Skin epidermis (tissue), 12 donors: ENCODE measurements around the gene MSX1.
A peak's percentile ranks its signal among the peaks of the same experiment; 100 is the strongest.

Experiments used
- H3K27ac ChIP-seq, 21 experiments: fragments of 200-600 bp; sonication (generic) in 11 of 21; one replicate each; pipeline ENCODE4 v1.5.0; 2020; ENCODE audit warnings: mild to moderate bottlenecking in 3 of 21, inconsistent platforms in 2 of 21, moderate library complexity in 2 of 21
- H3K4me3 ChIP-seq, 7 experiments: fragments of 200-600 bp; sonication (generic) in 2 of 7; one replicate each; pipeline ENCODE4 v1.5.0; 2020; ENCODE audit warnings: inconsistent platforms in 2 of 7, mild to moderate bottlenecking in 2 of 7, moderate library complexity in 1 of 7

The MSX1 gene

DNA sequence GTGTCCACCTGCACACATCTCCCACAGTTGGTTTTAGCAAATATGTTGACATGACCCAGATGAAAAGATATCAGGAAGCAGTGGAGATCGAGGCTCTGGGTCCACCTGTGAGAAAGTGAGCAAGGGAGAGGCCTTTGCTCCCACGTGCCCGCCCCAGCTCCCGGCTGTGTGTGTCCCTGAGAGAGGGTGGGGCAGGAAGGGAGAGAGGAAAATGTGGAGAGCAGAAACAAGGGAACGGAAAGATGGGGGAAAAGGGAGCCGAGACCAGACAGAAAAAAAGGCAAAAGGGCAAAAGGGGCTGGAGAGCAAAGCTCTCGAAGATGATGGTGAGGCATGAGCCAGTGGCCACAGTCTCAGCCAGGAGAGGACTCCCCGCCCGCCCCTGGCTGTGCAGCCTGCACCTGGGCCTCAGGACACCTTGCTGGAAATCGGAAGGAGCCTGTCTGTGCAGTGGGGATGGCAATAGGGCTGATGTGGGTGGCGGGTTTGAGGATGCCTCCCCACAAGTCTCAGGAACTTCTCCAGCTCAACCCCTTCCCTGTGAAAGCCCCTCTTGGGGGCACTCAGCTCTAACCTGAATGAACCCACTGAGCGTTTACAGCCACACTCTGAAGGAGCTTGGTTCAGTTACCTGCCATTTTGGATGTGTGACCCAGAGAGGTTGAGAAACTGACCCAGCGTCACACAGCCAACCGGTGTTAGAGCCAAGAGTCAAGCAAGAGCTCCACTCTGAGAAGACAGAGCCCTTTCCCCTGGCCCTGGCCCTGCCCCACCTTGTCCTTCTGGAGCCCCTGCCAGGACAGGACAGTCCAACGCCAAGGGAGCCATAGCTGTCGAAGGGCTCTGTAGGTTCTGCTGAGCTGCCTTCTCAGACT, 20.3 kb upstream of the MSX1 start:
- no peak overlapping the region for H3K27ac ChIP-seq

GRCh38 chr4:4840351-4840750, 19.1 kb upstream of the MSX1 start:
- no peak overlapping the region for H3K27ac ChIP-seq
- H3K4me3 ChIP-seq: no peak overlapping the region

More for the DNA sequence above, 20.3 kb upstream of the MSX1 start:
- H3K4me3 ChIP-seq: no peak overlapping the region

DNA sequence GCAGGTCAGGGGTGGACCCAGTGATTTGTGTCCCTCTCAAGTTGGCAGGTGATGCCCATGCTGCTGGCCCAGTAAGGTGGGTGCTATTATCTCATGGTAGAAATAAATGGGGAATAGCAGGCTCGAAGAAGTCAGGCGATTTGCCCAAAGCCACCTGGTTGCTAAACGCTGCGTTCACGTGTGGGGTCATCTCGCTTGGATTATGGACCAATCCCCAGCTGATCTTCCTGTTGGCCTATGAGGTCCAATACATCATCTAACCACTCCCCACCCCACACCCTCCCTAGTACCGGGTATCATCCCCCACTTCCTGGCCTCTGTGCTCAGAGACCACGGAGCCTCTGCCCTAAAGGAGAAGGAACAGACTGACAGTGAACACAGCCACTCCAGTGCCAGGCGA, 18.3 kb upstream of the MSX1 start:
- no peak overlapping the region for H3K27ac ChIP-seq
- H3K4me3 ChIP-seq: no peak overlapping the region

DNA sequence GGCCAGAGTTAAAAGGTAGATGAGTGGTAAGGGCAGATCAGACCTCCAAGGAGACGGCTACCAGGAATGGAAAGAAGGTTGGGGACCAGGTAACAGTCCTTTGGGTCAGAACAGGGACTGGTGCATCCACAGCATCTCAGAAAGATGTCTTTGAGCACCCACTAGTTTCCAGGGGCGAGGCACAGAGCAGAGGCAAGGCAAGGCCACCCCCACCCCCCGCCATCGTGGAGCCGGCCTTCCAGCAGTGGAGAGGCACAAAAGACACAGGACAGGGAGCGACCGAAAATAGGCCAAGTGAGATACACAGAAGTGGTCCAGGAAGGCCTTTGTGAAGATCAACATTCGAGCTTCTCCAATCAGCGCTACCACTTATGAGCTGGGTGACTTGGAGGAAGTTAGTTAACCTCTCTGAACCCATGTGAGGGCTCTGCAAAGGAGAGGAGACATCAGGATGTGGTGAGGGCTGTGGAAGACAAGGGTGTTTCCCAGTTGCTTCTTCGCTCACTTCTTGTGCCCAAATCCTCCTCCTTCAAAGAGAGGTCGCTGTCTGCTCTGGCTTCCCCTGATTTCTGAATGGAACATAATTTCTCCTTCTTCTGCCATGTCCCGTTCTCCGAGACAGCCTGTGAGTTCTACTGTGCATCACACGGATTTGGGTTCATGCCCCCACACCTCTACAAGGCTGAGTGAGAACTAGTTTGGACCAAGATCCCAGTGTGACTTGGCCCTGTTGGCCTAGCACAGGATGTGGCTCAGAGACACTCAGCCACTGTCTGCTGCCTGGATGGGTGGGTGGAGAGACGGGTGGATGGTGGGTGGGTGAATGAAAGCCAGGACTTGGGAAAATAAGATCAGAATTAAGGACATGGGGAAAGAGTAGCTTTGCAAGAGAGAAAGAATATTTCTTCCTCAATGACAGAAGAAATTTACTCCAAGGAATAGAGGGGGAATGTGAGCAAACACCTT, 16.7 kb upstream of the MSX1 start:
- Histone ChIP-seq H3K27ac (no peak overlapping the region), H3K4me3 (no peak overlapping the region)

DNA sequence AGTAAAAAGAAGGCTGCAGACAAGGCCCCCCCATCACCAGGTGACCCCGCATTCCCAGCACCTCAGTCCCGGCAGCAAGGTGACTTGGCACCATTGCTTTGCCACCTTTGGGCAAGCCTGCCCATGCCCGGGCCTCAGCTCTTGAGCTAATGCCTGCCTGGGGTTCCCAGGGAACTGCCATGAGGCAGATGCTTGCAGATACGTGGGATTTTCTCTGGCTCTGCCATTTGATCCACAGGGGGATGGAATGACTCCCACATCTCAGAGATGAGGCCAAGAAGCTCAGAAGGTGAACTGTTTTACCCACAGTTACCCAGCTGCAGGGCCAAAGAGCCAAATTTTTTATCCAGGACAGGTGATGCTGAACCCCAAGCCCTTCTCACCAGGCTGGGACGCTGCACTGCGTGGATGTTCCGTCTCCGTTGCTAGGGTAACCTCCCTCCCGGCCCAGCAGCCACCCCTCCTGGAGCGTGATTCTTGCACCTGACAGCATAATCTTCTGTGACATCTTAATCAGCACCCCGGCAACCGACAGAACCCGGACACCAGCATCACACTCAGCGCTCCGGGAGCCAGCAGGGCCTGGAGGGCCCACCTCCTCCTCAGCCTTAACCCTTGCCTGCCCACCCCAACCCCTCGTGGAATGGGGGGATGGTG, 15.7 kb upstream of the MSX1 start:
- no peak overlapping the region for H3K27ac ChIP-seq
- H3K4me3 ChIP-seq: no peak overlapping the region

DNA sequence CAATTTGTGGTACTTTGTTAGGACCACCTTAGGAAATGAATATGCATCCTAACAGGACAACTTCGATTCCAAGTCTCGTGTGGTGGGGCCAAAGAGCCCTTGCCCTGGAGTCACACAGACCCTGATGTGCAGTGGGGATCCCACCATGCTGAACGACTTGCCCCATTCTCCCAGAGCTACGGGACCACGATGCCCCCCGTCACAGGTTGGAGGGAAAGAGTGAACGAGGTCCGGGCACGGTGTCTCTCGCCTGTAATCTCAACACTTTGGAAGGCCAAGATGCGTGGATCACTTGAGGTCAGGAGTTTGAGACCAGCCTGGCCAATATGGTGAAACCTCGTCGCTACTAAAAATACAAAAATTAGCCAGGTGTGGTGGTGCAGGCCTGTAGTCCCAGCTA, 14.4 kb upstream of the MSX1 start:
- H3K4me3 ChIP-seq: no peak overlapping the region
- H3K27ac ChIP-seq: no peak overlapping the region

DNA sequence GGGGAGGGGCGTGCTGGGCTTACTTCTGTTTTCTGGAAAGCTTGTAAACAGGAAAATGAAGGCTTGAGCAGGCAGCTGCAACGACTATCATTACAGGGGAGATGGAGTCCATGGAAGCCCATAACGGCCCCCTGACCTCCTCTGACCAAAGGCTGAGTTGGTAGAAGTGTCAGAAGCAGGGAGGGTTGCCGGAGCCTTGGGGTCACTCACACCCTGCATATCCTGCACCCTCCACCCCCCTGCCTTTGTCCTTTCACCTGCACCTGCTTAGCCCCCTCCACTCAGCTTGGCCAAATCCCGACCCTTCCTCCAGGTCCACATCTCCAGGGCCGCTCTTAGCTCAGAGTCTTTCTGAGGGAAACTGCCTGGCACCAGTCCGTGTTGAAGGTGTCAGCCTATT, 12.5 kb upstream of the MSX1 start:
- Histone ChIP-seq H3K27ac (no peak overlapping the region), H3K4me3 (no peak overlapping the region)

DNA sequence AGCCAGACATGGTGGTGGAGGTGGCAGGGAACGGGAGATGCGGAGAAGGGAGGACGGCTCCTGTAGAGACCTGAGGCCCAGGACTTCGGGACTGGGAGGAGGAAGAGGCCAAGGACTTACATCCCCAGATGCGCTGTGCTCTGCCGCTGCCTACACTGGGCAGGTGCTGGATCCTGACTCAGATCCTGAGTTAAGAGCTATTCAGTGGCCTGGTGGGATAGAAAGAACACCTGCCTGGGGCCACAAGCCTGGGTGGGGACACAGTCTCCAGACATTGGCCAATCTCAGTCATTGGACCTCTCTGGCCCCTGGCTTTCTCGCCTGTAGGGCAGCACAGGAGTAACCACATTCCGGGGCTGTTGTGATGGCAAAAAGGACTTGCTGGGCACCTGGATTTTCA, 10.9 kb upstream of the MSX1 start:
- Histone ChIP-seq H3K27ac (no peak overlapping the region), H3K4me3 (no peak overlapping the region)

DNA sequence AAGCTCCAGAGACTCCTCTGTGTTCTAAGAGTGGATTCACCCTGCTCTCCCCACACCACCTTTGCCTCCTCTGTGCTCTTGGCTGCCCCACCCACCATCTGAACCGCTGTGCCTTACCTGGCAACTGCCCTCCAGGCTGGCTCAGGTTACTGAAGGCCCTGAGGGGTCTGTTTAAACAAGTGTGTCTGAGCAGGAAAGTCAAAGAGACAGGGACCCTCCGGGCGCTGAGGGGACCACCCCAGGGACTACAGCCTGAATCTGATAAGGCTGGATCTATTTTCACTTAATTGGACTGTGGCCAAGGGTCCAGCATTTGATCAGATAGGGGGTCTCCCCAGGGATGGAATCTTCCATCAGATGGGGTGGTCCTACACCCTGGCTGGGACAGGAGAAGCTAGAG, 10.4 kb upstream of the MSX1 start:
- no peak overlapping the region for H3K4me3 ChIP-seq
- no peak overlapping the region for H3K27ac ChIP-seq

DNA sequence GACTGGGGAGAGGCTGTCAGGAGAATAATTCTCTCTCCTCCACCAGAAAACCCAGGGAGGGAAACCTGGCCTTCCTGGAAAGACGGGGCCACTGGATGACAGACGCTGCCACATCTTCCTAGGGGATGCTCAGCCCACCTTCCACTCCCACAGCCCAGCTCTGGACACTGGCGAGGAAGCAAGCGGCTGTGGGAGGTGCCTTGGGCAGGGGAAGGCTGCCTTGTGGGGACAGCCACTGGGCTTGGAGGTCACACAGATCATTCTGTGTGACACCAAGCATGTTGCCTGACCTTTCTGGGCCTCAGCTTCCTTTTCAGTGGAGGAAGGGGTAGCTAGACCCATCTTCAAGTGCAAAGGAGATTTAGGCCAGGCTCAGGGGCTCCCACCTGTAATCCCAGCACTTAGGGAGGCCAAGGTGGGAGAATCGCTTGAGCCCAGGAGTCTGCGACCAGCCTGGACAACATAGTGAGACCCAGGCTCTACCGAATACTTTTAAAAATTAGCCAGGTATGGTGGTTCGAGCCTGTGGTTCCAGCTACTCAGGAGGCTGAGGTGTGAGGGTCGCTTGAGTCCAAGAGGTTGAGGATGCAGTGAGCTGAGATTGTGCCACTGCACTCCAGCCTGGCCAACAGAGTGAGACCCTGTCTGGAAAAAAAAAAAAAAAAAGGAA, 9.8 kb upstream of the MSX1 start:
- Histone ChIP-seq H3K27ac (no peak overlapping the region), H3K4me3 (no peak overlapping the region)

DNA sequence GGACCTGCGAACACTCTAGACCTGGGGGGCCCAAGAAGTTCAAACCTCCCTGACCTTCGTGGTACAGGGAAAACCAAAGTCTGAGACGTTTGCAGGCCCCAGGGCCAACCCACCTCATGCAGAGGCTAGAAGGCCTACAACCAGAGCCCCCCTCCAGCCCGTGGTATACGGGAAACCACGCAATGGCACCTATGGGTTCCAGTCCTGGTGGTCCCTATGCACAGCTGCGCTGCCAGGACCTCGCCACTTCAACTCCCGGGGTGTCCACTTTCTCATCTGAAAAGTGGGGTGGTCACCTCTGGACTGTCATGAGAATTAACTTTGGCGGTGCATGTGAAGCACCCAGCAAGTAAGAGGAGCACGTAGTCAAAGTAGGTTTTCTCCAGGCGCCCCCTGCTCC, 8.4 kb upstream of the MSX1 start:
- no peak overlapping the region for H3K27ac ChIP-seq
- H3K4me3 ChIP-seq: no peak overlapping the region

- Histone ChIP-seq H3K27ac (no peak overlapping the region), H3K4me3 (no peak overlapping the region)
These were observed 7.6 kb upstream of the MSX1 start for GRCh38 chr4:4851906-4852305.

DNA sequence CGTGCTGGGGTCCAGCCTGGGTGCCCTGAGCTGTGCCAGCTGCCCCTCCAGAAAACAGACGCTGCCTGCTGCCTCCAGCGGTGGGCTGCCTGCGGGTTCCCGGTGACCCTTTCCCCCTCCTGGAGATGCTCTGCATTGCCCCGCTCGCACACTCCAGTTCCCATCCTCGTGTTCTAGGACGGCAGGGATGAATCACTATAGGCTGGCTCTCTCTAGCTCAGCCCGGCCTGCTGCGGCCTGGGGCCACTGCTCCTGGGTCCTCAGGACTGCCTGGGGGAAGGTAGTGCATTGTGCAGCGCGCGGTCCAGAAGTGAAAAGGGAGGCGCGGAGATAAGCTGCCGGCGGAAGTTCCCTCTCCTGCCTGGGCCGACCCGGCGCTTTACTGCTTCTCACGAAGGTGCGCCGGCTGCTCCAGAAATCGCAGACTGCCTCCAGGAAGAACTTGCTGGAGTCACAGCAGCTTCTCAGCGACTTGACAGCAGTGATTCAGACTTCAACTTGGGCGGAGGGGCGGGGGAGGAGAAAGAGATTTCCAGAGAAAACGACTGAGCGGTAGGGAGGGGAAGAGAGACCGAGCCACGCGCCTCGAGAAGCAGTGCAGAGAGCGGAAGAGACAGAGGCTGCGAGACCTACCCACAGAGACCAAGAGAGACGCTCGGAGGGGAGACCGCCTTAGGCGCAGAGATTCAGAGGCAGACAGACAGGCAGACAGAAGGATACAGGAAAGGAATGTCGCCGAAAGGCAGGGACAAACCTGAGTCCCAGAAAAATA, 6.7 kb upstream of the MSX1 start:
- H3K27ac ChIP-seq: peak overlapping the region in 15 of 21 experiments; percentile 2 to 85 (median 65)
- peak overlapping the region; percentile 4 to 33 (median 19) for H3K4me3 ChIP-seq

- peak overlapping the region in 6 of 7 experiments; percentile 4 to 33 (median 26) for H3K4me3 ChIP-seq
- peak overlapping the region in 15 of 21 experiments; percentile 2 to 85 (median 65) for H3K27ac ChIP-seq
These were observed 6.1 kb upstream of the MSX1 start for GRCh38 chr4:4853371-4853823.

DNA sequence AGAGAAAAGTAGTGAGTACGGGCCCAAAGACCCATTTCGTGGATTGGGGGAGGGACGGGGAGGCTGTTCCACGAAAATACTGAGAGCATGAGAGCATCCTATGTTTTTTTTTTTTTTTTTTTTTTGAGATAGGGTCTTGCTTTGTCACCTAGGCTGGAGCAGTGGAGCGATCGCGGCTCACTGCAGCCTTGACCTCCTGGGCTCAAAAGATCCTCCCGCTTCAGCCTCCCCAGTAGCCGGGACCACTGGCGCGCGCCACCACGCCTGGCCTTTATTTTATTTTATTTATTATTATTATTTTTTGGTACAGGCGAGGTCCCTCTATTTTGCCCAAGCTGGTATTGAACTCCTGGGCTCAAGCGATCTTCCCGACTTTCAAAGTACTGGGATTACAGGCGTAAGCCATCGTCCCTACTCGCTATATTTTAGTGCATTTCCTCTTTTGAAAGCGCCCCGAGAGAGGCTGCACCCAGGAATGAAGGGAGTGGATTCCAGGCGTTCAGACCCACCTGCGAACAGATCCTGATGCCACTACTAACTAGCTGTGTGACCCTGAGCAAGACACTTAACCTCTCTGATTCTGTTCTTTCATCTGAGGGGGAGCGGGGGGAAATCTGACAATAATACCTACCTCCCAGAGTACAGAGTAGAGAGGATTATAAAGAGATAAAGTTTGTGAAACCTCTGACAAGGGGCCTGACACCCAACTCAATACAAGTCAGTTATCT, 5.4 kb upstream of the MSX1 start:
- Histone ChIP-seq H3K4me3 (peak overlapping the region in 2 of 7 experiments; percentile 13 to 33), H3K27ac (peak overlapping the region in 2 of 21 experiments; percentile 84 to 85)

DNA sequence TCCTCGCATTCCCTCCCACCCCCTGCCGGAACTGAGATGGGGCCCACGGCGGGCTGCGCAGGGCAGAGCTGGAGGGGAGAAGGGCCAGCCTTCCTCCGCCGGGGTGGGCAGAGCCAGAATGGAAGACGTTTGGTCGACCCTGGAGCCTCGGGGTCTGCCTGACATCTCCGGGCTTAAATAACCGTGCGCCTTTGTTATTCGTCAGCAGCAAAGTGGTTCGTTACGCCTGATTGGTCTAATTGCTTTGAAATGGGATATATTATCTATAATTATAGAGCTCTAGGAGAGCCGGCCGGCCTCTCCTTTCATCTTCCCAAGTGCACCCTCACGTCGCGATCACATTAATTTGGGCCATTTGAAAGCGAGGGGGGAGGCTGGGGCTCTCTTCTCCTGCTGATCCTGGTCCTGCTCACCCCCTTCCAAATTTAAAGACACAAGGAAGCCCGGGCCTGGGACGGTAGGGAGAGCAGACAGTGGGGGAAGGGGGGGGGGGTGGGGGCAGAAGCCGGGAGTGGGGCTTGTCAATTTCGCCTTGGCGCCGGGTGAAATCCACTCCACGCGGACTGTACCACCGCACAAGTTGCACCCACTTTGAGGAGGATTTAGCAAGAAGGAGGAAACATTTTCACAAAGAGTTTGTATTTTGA, 4.7 kb upstream of the MSX1 start:
- H3K27ac ChIP-seq: no peak overlapping the region
- H3K4me3 ChIP-seq: no peak overlapping the region

DNA sequence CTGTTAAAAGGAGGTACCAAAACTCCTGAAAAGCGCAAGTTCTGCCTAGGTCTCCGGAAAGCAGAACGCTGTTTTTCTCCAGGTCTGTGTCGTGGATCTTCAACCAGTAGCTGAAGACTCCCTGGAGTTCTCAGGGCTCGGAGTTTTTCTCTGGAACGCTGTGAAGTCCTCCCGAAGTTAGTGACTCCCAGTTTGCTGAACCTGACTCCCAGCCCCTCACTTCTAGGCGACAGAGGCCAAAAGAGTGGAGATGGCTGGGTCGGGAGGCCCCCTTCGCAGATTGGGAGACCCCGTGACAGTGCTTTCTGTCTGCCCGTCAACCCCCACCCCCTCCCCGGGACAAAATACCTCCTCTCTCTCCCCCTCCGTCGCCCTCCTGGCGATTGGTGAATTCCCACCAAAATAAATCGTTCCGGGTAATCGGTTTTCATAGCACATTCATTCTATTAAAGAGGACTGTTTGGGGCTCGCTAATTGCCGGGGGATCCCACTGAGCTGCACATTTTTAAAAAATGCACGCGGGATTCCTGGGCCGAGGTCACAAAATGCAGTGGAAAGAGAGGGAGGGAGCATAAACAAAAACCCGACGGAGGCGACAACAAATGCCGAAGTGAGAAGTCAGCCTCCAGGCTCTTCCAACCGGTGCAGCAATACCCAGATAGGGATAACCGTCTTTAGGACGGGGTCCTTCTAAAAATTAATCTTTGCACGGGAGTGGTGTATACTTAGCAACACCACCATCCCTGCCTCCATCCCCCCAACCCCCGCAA, 4.0 kb upstream of the MSX1 start:
- no peak overlapping the region for H3K27ac ChIP-seq

More for the DNA sequence above, 4.0 kb upstream of the MSX1 start:
- no peak overlapping the region for H3K4me3 ChIP-seq
